HG03280 (cell line): ENCODE results near the gene COL4A3.

ENCODE experiments used
- ATAC-seq: cut with Tn5 transposase; IDR thresholded peaks from one replicate; pipeline ENCODE4 v1.9.1; 2021; ENCODE audit warnings: mild to moderate bottlenecking, moderate library complexity; ENCODE audit not compliant: unreplicated experiment

The COL4A3 gene

GRCh38 chr2:227163998-227164762 is at the start of gene COL4A3, which contains the start of gene COL4A4:
TSS of gene COL4A3 (plus strand) at chr2:227164624. CDS start at chr2:227164727, 103 bp downstream.
TSS of gene COL4A4 (minus strand) at chr2:227164205. CDS start at chr2:227147483, 16,722 bp downstream.
- ATAC-seq = peak; percentile 76

GRCh38 chr2:227115761-227116160 is 48.7 kb upstream of the COL4A3 start:
- ATAC-seq = no peak

DNA sequence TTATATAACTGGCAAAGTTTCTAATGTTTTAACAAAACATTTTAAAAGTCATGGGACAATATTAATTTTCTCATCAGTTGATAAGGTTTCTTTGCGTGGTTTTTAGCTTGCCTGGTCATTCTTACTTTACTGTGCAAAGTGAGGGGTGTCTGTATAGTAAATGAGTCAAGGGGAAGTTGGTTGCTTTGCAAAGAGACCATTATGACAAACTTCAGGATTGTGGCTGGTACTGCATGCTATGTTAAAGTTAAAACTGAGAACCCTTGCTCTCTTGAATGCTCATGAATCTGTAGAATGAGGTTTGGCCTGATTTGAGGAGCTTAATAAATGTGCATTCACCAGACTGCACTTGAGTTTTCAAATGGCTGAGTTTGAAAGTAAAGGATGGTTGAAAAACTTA is 47.4 kb upstream of the COL4A3 start:
- peak; percentile 62 for ATAC-seq

DNA sequence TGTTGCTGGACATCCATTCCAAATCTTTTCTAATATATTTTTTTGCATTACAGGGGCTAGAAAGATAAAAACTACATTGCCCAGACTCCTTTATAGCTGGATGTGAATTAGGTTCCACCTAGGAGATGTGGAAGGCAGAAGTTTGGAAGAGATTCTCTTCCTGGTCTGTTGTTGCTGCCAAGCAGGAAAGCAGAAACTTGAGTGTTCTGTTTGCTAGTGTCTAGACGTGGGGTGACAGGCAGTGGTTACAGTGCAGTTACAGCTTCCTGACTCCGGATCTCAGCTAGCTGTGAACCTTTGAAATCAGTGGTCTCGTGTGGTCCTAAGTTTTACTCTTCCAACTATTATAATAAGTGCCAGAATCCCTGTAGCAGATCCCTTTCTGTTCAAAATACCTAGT is 46.6 kb upstream of the COL4A3 start:
- ATAC-seq = no peak

DNA sequence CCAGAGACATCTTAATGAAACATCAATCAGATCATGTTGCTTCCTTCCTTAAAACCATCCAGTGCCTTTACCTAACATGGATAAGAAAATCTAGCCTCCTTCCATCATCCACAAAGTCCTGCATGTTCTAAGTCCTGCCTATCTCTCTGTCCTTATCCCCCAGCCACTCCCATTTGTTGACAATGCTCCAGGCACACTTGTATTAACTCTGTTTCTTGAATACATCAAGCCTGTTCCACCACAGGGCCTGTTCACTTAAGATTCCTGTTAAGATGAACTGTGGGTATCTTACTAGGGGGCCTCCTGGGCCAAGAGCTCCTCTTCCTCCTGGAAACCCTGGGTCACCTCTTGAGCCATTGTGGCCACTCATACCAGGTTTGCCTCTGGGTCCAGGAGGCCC is 46.1 kb upstream of the COL4A3 start:
- ATAC-seq = no peak

DNA sequence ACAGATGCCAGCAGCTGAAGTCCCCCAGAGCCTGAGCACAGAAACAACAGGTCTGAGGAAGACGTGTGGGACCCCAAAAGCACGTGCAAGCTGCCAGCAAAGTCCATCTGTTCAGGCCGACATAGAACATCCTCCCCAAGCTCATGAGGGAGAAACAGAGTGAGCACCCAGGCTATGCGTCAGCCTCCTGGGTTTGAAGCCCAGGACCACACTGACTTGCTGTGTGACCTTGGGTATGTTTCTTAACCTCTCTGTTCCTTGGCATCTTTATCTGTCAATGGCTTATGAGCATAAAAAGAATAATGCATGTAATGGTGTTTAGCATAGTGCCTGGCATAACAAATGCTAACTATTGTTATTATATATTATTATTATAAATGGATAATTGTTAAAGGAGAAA is 40.7 kb upstream of the COL4A3 start:
- no peak for ATAC-seq

- no peak for ATAC-seq
Observed at GRCh38 chr2:227124811-227125210, 39.6 kb upstream of the COL4A3 start.

- ATAC-seq = no peak
Observed at GRCh38 chr2:227125506-227125905, 38.9 kb upstream of the COL4A3 start.

- no peak for ATAC-seq
Observed at GRCh38 chr2:227127201-227127600, 37.2 kb upstream of the COL4A3 start.

DNA sequence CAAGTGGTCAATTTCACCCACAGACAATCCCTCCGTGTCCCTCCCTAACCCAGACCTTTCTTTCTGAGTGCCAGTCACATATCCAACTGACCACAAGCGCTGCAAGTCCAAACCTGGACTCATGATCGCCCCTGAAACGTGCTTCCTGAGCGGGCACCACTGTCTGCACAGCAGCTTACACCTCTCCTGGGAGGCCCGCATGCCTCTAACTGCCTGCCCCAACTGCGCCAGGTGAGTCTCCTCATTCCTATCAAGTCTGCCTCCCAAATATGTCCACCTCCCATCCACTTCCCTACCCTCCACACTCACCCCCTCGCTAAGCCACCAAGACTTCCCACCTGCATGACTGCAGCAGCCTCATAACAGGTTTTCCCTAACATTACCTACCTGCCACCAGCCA is 33.8 kb upstream of the COL4A3 start:
- no peak for ATAC-seq

- no peak for ATAC-seq
Observed at GRCh38 chr2:227132986-227133385, 31.4 kb upstream of the COL4A3 start.

- no peak for ATAC-seq
Observed at GRCh38 chr2:227134591-227134990, 29.8 kb upstream of the COL4A3 start.

DNA sequence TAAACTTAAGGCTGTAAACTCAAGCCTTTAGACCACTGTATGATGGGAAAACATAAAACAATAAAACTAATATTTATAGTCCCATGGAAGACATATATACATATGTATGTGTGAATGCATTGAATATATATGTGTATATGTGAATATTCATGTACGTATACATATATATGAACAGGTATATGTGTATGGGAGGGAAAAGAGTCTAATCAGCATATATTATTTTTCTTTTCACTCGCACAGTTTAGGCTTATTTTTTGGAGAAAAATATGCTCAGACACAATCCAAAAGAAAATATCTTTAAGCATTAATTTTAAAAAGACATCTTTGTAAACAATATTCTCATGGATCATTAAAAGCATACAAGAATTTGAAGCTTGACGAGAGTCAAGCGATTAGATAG is 23.1 kb upstream of the COL4A3 start:
- ATAC-seq = no peak

DNA sequence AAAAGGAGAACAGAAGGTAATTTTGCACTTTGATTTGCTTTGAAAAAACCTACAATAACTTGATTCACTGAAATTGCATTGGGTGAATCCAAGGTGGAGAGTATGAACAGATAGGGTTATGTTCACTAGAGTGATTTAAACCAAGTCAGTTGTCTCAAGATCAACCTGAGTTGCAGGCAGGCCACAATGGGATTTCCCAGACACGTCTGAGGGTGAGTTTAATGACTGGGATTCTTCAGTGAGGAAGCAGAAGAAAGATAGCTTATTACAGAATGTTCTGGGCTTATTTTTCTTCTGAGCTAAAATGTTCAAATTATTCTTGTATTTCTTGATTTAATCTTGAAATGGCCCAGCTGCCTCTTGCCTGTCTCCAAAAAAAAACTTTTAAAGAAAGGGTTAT is 20.5 kb upstream of the COL4A3 start:
- no peak for ATAC-seq

- ATAC-seq = no peak
Observed at GRCh38 chr2:227146456-227146855, 18.0 kb upstream of the COL4A3 start.

- no peak for ATAC-seq
Observed at GRCh38 chr2:227147023-227147422, 17.4 kb upstream of the COL4A3 start.

- no peak for ATAC-seq
Observed at GRCh38 chr2:227148106-227148505, 16.3 kb upstream of the COL4A3 start.

- ATAC-seq = no peak
Observed at GRCh38 chr2:227150222-227150936, 14.0 kb upstream of the COL4A3 start.

GRCh38 chr2:227152093-227152766 is 12.2 kb upstream of the COL4A3 start:
- ATAC-seq = peak; percentile 47

GRCh38 chr2:227153307-227153706 is 11.1 kb upstream of the COL4A3 start:
- no peak for ATAC-seq

DNA sequence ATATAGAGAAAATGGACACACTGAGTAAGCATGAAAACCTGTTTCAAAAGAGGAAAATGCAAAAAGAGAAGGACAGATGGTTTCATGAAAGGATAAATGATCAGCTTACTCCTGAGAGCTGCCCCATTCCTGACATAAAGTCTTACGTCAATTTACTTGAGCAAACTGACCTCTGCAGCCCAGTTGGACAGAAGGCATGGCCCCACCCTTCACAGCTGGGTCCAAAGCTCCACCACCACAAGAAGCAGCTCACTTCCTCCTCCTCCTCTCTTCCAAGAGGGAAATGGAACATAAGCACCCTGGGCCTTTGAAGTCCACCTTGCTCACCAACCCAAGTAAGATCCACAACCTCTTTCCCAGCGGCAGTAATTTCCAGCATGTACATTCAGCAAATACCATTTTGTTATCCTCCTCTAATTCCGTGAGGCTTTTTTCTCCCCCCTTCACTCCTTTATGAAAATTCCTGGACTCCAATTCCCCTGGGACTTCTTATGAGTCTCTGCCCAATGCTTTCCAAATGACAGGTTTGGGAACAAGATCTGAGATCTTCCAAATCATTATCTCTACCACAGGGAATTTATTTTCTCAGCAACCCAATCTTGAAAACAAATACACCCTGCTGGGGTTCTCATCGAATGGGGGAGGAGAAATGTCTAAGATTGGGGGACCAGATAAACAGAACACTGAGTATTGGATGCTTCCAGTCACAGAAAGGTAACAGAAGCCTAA is 10.5 kb upstream of the COL4A3 start:
- ATAC-seq = no peak
